Inferior parietal cortex (tissue), 1 donor: ENCODE results near the gene RANBP10.

Experiments
- DNase-seq: peaks from one replicate; pipeline ENCODE4 v3.0.0-alpha.2; 2016; ENCODE audit errors: extremely low spot score

The RANBP10 gene

DNA sequence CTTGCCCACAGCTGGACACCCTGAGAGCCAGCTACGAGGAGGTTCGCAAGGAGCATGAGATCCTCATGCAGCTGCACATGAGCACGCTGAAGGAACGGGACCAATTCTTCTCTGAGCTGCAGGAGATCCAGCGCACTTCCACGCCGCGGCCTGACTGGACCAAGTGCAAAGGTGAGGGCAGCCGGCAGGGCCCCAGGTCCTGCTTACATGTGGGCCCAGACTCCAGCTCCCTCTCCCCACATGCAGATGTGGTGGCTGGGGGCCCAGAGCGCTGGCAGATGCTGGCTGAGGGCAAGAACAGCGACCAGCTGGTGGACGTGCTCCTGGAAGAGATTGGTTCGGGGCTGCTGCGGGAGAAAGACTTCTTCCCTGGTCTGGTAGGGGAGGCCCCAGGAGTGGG is 19.5 kb upstream of the RANBP10 start:
- no peak for DNase-seq

DNA sequence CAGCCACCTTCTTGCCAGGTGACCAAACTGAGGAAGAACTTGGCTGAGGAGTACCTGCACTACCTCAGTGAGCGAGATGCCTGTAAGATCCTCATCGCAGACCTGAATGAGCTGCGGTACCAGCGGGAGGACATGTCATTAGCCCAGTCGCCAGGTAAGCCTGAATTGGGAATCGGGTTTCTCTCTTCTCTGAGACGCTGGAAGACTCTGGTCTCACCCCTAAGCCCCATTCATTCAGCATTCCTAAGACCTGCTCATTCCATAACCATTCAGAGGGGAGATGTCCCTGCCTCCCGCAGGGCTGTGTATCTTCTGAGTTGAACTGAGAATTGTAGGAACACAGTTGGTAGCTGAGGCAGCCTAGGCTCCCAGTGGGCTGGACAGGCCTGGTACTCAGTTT is 18.8 kb upstream of the RANBP10 start:
- DNase-seq, result no peak

DNA sequence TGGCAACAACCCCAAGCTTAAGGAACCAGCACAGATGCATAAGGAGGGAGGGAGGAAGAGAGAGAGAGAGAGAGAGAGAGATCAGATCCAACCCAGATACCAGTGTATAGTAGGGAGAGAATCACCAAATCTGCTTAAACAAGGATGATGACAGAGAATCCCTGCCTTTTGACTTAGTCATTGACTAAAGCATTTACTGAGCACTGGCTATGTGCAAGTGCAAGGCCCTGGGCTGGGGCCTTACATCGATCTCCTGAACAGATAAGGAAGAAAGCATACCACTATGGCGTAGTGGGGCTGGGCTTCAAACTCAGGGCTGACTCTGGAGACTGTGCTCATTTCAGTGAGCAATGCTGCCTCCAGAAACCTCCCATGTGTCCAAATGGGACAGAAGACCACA is 16.2 kb upstream of the RANBP10 start:
- no peak for DNase-seq

DNA sequence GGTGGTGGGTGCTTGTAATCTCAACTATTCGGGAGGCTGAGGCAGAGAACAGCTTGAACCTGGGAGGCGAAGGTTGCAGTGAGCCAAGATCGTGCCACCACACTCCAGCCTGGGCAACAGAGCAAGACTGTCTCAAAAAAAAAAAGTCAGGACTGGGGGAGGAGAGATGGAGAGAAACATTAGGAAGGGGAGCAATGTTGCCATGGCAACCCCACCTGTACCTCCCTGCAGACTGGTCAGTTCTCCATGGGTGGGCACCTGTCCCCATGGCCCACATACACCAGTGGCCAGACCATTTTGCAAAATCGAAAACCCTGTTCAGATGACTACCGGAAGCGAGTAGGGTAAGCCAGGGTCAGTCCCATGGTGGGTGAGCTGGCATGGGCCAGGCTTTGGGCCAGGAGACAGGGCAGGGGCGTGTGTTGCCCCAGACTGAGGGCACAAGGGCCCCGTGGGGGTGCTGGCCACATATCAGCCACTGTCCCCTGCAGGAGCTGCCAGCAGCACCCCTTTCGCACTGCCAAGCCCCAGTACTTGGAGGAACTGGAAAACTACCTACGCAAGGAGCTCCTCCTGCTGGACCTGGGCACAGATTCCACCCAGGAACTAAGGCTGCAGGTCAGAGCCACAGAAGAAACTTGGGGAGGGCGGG is 14.4 kb upstream of the RANBP10 start:
- DNase-seq, result no peak

DNA sequence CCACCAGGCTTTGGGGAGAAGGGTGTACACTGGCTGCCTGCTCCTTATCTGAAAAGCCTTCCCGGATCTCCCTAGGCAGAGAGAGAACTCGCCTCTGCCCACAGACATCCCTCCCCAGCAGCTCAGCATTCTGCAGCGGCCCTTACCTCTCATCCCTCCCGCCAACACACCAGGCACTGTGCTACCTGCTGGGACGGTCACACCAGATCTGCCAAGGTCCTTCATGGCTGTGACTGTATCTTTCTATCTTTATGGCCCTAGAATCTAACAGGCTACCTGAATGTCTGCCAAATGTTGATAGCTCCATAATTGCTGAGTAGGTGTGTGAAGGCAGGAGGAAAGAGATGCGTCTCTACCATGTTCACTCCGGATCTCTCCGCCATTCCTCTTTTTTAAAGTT is 8.2 kb upstream of the RANBP10 start:
- DNase-seq, result no peak

DNA sequence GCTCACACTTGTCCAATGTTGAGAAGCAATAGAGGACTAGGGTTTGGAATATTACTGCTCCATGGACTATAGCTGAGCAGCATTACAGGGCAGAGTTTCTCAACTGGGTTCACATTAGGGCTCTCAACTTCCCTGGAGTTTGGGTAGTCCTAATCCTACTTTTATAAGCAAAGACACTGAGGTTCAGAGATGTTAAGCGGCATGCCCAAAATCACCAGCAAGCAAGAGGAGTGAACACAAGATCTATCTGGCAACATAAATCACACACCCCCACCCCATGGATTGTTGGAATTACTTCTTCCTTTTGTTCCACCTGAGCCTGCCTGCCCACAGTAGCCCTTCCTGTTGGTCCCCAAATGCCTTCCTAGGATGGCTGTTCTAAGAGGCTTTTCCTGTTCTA is 5.5 kb upstream of the RANBP10 start:
- no peak for DNase-seq

DNA sequence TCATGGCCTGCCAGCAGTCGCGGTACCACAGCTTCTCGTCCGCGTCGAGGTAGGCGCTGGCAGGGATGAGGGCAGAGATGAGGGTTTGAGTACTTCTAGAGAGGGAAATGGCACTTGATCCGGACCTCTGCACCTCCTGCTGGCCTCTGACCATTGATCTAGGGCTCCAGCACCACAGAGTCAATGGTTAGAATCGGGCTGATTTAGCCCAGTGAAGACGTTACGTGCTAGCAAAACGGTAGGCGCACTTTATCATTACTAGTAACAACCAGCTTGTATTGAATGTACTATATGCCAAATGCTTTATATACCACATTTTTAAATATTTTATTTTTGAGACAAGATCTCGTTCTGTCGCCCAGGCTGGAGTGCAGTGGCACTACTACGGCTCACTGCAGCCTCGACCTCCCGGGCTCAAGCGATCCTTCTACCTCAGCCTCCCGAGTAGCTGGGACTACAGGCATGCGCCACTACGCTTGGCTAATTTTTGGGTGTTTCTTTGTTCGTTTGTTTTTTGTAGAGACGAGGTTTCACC is 855 bp upstream of the RANBP10 start:
- DNase-seq, result no peak

DNA sequence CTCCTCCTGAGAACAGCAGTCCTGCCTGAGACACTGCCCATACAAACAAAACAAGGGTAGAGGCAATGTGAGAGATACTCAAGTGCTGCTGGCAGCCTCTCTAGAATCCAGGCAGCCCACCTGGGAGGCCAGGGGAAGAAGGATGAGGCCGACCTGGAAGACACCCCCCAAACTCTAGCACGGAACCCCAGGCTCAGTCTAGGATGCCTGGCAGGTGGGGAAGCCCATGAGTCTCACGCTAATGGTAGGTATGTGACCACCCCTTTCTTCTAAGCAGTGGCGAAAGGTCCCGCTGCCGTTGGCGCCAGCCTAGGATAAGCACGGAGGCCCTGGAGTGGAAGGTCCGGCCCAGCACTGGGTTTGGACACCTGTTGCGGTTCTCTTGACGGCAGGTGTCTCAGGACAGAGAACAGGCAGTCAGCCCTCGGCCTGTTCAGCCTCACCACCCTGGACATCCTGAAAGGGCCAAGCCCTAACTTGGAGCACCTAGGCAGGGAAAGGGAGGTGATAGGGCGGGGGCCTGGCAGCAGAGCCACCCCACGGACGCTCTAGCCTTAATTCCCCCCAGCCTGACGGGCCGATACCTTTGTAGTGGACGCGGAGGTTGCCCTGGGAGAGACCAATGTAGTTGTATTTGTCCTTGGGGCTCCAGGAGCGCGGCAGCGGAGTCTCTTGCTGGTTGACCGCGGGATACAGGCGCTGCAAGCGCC is 487 bp downstream of the RANBP10 start:
- no peak for DNase-seq

DNA sequence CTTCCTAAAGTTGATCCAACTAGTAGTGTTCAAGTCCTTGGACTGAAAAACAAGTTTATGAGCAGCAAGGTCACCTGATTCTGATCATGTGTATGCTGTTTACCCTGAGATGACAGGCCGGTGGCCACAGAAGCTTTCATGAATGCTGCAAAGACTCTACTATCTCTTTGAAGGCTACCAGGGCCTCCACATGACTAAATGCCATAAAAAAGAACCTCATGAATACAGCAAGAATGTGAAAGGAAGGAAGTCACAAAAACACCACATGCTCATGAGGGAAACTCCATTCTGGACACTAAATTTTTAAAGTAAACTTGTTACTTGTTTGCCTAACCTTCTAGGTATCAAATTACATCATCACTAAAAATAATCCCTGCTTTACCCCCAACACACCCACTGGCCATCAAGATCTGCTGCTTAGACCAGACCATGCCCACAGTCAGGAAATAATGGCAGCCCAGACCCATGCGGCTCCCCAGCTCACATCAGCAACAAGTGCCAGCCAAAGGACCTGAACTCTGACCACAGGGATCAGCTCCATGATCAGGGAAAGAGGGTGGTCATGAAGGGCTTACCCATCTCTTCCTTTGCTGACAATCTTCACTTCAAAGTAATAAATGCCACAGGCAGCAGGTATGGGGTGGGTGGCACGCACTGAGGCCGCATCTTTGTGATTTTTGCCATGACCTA is 1.4 kb downstream of the RANBP10 start:
- no peak for DNase-seq

DNA sequence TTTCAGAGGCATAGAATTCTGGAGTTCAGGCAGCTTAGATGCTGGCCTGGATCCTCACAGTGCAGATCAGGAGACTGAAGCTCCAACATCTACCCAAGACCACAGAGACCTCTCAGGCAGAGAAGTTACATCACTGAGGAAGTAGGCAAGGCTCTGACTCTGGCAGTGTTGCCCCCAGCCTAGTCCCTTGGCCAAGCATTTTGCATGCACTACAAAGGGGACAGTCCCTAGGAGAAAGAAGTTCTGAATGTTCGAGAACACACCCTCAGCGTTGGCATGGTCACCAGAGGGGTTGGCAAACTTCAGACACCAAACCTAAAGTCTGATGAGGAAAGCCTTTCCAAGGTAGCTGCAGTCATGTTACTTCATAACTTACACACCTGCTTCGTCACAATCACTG is 2.5 kb downstream of the RANBP10 start:
- DNase-seq, result no peak

DNA sequence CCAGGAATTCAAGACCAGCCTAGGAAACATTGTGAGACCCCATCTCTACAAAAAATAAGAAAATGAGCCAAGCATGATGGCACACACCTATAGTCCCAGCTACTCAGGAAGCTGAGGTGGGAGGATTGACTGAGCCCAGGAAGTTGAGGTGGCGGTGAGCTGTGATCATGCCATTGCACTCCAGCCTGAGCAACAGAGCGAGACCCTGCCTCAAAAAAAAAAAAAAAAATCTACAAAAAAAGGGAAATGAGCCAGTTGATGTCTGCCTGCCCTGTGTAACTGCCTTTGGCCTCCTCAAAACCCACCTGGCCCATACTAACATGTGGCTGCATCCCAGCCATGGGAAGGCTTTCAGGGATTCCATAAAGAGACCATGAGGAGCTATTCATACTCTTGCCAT is 4.5 kb downstream of the RANBP10 start:
- DNase-seq, result no peak

DNA sequence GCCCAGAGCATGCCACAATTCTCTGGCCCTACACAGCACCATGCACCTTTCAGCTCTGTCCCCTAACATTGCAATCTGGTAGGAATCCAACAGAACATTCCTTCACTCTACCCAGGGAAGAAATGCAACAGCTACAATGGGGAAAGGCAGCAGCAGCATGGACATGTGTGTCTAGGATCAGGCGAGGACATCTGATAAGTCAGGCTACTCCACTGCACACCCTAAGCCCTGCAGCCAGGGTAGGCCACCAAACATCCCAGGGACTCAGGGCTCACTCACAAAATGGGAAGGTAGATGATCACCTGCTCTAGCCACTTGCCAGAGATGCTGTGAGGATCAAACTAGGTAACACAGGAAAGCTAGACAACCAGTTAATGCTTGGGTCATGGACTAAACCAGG is 5.1 kb downstream of the RANBP10 start:
- DNase-seq, result no peak

DNA sequence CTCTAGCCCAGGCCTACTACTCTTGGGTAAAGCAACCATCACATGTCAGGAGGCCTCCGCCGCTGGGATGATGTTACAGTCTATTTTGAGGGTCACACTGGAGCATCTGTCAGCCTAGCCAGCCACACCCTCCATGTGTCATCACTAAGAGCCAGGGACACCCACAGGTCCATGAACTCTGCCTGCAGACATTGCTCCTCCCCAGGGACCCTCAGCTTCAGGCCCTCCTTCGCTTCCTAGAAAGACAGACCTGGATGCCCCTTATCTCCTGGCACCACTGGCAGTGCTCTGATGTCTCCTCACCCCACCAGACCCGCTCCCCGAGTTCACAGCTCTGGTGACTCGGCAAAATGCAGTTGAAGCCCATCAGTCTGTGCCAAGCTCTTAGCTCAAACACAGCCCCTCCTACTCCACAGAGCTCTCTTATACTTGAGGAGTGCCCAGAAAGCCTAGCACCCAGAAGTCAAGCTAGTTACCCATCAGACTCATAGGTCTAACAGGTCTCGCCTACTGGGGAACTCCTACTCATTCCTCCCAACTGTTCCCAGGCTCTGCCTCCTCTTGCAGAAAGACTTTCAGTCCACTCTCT is 5.9 kb downstream of the RANBP10 start:
- DNase-seq, result no peak

DNA sequence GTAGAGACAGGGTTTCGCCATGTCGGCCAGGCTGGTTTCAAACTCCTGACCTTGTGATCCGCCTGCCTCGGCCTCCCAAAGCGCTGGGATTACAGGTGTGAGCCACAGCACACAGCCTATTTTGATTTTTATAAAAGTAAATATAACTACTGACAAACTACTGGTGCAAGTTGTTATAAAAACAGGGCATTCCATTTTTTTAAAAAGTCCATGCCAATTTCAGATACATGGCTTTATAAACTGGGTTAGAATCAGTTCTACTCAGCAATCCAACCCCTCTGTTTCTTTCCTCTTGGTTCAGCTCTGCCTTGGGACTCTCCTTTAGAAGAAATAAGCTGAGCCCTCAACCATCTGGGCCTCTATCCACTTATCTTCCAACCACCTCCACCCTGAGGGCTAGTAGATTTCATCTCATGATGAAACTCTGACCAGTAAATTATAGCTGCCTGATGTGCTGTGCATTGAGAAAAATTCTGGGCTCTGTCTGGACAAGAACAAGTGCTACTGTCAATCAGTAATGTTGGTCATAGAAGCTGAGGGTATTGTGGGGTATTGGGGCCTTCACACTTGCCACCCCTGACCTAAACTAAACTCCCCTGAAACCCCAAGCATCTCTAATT is 10.2 kb downstream of the RANBP10 start:
- DNase-seq, result no peak

DNA sequence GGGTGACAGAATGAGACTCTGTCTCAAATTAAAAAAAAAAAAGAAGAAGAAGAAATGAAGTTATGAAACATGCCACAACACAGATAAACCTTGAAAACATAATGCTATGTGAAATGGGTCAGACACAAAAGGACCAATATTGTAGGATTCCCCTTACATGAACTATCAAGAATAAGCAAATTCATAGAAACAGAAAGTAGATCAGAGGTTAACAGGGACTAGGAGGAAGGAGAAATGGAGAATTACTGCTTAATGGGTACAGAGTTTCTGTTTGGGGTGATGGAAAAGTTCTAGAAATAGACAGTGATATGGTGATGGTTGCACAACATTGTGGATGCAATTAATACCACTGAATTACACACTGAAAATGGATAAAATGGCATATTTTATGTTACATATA is 16.3 kb downstream of the RANBP10 start:
- DNase-seq, result no peak

DNA sequence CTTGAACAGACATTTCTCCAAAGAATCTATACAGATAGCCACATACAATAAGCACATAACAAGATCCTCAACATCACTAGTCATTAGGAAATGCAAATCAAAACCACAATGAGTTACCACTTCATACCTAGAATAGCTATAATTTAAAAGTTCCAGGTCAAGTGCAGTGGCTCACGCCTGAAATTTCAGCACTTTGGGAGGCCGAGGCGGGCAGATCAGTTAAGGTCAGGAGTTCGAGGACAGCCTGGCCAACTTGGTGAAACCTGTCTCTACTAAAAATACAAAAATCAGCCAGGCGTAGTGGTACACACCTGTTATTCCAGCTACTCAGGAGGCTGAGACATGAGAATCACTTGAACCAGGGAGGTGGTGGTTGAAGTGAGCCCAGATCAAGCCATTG is 19.9 kb downstream of the RANBP10 start:
- no peak for DNase-seq

DNA sequence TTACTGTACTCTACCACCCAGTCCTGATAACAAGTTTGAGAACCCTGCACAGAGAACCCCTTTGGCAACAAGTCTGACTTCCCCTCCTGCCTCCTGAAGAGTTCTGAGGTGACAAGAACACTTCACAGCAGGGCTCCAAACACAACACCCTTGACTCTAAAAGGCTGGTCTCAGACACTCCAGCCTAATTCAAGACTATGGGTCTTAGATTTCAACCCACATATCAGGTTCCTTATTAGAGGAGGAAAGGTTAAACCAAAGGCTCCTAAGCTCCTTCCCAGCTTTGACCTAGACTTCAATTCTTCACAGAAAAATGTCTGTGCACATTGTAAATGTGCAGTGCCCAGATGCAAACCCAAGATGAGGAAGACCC is 23.0 kb downstream of the RANBP10 start:
- DNase-seq, result no peak

DNA sequence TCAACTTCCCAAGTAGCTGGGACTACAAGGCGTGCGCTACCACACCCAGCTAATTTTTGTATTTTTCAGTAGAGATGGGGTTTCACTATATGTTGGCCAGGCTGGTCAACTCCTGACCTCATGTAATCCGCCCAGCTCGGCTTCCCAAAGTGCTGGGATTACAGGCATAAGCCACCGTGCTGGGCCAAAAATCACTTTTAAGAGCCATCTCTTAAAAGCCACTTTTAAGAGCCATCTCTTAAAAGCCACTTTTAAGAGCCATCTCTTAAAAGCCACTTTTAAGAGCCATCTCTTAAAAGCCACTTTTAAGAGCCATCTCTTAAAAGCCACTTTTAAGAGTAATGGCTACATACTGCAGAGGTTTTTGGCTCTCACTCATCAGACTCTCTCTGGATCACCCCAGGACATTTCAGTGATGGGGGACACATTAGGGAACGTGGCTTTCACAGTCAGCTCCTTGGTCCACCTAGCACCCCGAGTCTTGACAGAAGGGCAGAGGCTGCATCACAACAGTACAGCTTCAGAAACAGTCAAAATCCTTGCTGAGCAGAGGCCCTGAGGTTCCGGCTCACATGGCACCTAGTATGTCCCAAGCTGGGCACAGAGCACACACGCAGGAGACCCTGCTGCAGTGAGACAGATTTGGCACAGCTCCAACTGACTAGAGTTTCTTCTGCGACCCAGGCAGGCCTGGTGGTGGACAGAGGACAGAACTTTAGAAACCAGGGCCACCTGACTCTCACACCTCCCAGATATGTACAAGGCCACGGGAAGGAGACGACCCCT is 23.6 kb downstream of the RANBP10 start:
- DNase-seq, result no peak

DNA sequence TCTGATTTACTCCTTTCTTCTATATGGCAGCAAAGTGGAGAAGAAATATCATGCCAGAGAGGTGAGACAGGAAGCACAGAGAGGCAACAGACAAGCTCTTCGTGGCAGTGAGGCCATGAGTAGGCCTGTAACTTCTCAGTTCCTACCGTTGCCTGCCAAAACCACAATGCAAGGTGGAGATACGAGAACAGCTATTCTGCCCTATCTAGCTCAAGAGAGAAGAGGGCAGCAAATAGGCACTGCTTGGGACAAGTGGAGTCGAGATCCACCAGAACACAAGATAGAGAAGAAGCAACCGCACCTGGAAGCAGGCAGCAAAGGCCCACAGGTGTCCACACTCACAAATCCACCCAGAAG is 24.8 kb downstream of the RANBP10 start:
- DNase-seq, result no peak

DNA sequence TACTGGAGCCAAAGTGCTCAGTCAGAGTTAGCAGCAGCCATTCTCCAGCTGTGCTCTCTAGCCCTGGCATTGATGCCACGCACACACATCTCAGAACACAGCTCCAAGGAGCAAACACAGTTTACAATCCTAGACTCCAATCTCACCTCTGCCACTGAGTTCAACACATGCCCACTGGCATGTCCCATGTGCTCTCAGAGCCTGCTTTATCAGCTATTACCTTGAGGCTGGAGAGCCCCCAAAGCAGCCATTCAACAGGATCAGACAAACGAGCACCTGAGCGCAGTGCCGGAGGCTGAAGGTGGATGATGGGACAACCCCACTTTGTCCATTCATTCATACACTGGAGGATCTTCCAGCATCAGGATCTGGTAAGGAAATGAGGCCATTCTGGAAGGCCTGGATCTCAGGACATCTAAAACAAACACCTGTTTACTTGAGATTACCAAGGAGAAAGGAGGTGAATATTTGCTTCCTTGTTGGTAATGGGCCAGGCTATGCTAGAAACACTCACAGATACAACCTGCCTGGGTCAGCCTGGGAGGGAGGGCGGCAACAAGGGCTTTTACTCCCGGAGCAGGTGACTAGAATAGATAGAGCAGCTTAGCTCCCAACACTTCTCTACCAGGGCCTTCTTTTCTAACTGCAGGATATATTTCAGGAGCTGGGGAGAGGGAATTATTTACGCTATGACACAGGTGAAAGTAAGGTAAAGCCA is 25.4 kb downstream of the RANBP10 start:
- DNase-seq, result no peak
